ENCODE data around the gene ZNF571.

Gene ZNF571

GRCh38 chr19:37565370-37565669, 29.3 kb downstream of the ZNF571 start:
- TF ChIP-seq, protein P1, sequence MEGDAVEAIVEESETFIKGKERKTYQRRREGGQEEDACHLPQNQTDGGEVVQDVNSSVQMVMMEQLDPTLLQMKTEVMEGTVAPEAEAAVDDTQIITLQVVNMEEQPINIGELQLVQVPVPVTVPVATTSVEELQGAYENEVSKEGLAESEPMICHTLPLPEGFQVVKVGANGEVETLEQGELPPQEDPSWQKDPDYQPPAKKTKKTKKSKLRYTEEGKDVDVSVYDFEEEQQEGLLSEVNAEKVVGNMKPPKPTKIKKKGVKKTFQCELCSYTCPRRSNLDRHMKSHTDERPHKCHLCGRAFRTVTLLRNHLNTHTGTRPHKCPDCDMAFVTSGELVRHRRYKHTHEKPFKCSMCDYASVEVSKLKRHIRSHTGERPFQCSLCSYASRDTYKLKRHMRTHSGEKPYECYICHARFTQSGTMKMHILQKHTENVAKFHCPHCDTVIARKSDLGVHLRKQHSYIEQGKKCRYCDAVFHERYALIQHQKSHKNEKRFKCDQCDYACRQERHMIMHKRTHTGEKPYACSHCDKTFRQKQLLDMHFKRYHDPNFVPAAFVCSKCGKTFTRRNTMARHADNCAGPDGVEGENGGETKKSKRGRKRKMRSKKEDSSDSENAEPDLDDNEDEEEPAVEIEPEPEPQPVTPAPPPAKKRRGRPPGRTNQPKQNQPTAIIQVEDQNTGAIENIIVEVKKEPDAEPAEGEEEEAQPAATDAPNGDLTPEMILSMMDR (IDR thresholded peaks at IDR 0.05; ENCODE audit: low read depth, low read length, missing control alignments), result no peak
- no peak for DNase-seq (ENCODE audit: extremely low read depth, low read depth)
- no peak overlapping the region for H3K4me3 ChIP-seq (replicated peaks; ENCODE audit: low read depth, low read length)

- no peak overlapping the region for H3K4me3 ChIP-seq (replicated peaks; ENCODE audit: low read depth, low read length)
- no peak for DNase-seq (ENCODE audit: extremely low read depth, low read depth)
- TF ChIP-seq, protein P1 (IDR thresholded peaks at IDR 0.05; ENCODE audit: low read depth, low read length, missing control alignments), result no peak
Measured at GRCh38 chr19:37564624-37565369, 29.8 kb downstream of the ZNF571 start.

DNA sequence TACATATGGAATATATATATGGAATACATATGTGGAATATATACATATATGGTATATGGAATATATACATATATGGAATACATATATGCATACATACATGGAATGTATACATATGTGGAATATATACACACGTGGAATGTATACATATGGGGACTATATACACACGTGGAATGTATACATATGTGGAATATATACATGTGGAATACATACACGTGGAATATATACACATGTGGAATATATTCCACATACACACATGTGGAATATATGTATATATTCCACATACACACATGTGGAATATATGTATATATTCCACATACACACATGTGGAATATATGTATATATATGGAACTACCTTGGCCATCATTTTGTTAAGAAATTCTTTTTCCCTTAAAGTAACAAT, 31.1 kb downstream of the ZNF571 start:
- TF ChIP-seq, protein P1 (IDR thresholded peaks at IDR 0.05; ENCODE audit: low read depth, low read length, missing control alignments), result no peak
- no peak overlapping the region for H3K4me3 ChIP-seq (replicated peaks; ENCODE audit: low read depth, low read length)
- no peak for DNase-seq (ENCODE audit: extremely low read depth, low read depth)

- peak overlapping the region; percentile 48 for H3K4me3 ChIP-seq (replicated peaks; ENCODE audit: low read depth, low read length)
- no peak for DNase-seq (ENCODE audit: extremely low read depth, low read depth)
- TF ChIP-seq, protein P1 (IDR thresholded peaks at IDR 0.05; ENCODE audit: low read depth, low read length, missing control alignments), result peak; percentile 42
Measured at GRCh38 chr19:37551129-37551993, 43.2 kb downstream of the ZNF571 start.

- H3K4me3 ChIP-seq (replicated peaks; ENCODE audit: low read depth, low read length), result no peak overlapping the region
- TF ChIP-seq, protein P1 (IDR thresholded peaks at IDR 0.05; ENCODE audit: low read depth, low read length, missing control alignments), result no peak
- DNase-seq (ENCODE audit: extremely low read depth, low read depth), result no peak
Measured at GRCh38 chr19:37537391-37537947, 57.1 kb downstream of the ZNF571 start.

- TF ChIP-seq, protein P1 (IDR thresholded peaks at IDR 0.05; ENCODE audit: low read depth, low read length, missing control alignments), result no peak
- no peak overlapping the region for H3K4me3 ChIP-seq (replicated peaks; ENCODE audit: low read depth, low read length)
- DNase-seq (ENCODE audit: extremely low read depth, low read depth), result no peak
Measured at GRCh38 chr19:37519890-37520289, 74.7 kb downstream of the ZNF571 start.

Data from HFF-Myc (cell line).